LoVo (cell line): ENCODE data around the gene HIRIP3.

ENCODE experiments used
- DNase-seq: peaks from one replicate; pipeline ENCODE4 v3.0.0-alpha.2; 2016; ENCODE audit warnings: low spot score

HIRIP3 gene

DNA sequence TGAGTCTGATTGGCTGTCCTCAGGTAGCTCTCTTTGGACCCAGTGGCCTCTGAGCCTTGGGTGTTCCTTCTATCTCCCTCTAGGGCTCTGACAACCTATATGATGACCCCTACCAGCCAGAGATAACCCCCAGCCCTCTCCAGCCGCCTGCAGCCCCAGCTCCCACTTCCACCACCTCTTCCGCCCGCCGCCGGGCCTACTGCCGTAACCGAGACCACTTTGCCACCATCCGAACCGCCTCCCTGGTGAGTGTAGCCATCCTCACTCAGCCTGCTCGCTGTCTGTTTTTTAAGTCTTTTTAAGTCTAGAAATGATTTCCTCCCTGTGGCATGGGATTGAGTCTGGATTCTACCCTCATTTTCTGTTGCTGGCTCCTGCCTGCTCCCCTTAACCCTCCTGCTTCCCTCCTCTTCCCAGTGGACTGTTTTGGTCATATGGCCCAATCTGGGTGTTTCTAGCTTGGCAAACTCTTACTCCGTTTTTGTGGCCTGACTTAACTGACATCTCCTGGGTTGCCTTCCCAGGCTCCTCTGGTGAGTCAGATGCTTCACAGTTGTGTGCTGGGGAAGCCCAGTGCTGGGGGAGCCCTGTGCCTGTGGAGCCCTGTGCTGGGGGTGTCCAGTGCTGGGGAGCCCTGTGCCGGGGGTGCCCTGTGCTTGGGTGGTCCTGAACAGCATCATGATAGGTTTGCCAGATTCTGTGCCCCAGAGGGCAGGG, 11.8 kb downstream of the HIRIP3 start:
- no peak for DNase-seq

DNA sequence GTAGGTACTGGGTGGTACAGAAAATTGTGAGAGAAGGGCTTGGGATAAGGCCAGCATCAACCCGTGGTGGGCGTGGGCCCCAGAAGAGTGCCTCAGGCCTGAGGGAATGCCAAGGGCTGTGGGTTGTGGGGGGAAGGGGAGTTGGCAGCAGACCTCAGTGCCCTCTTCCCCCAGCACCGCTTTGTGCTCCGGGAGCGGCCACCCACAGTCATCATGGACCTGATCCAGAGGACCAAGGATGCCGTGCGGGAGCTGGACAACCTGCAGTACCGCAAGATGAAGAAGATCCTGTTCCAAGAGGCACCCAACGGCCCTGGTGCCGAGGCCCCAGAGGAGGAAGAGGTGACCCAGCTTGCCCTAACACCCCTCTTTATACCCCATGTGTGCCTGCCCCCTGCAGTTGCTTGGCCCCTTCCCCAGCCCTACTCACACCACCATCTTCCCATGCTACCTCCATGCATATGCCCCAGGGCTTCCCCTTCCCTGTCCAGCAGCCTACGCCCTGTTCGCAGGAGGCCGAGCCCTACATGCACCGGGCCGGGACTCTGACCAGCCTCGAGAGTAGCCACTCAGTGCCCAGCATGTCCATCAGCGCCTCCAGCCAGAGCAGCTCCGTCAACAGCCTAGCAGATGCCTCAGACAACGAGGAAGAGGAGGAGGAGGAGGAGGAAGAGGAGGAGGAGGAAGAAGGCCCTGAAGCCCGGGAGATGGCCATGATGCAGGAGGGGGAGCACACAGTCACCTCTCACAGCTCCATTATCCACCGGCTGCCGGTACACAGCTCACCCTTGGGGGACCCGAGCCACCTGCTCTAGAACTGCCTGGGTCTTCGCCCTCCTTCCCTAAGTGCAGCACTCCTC, 12.6 kb downstream of the HIRIP3 start:
- no peak for DNase-seq

DNA sequence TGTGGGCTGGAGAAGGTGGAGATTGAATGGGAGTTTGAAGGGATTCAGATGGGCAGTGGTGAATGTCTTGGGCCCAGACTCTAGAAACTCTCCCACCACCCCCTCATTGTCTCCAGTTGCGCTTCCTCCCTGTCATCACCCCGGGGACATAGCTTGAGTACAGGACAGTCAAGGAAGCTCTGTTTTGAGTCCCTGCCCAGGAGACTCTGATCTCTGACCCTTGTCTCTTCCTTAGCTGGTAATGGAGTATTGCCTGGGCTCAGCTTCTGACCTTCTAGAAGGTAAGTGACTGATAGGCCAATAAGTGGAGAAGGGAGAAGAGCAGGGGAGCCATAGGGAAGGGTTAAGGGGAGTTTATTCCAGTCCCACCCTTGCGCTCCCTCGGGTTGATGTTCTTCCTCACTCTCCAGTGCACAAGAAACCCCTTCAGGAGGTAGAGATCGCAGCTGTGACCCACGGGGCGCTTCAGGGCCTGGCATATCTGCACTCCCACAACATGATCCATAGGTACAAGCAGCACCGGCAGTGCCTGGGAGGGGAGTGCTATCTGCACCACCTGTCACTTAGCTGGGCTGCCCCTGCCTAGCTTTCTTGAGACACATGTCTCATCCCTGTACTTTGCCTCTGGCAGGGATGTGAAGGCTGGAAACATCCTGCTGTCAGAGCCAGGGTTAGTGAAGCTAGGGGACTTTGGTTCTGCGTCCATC, 16.7 kb downstream of the HIRIP3 start:
- no peak for DNase-seq

DNA sequence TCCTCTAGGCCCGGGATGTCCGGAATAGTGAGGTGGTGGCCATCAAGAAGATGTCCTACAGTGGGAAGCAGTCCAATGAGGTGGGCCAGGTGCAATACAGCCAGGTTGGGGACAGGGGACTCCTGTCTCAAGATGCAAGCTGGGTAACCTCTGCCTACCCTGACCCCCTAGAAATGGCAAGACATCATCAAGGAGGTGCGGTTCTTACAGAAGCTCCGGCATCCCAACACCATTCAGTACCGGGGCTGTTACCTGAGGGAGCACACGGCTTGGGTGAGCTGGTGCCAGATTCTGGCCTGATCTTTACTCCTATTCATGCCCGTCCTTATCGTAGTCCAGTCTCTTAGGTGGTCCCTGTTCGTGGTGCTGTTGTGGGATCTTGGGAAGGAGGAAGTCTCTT, 17.3 kb downstream of the HIRIP3 start:
- DNase-seq, result no peak

DNA sequence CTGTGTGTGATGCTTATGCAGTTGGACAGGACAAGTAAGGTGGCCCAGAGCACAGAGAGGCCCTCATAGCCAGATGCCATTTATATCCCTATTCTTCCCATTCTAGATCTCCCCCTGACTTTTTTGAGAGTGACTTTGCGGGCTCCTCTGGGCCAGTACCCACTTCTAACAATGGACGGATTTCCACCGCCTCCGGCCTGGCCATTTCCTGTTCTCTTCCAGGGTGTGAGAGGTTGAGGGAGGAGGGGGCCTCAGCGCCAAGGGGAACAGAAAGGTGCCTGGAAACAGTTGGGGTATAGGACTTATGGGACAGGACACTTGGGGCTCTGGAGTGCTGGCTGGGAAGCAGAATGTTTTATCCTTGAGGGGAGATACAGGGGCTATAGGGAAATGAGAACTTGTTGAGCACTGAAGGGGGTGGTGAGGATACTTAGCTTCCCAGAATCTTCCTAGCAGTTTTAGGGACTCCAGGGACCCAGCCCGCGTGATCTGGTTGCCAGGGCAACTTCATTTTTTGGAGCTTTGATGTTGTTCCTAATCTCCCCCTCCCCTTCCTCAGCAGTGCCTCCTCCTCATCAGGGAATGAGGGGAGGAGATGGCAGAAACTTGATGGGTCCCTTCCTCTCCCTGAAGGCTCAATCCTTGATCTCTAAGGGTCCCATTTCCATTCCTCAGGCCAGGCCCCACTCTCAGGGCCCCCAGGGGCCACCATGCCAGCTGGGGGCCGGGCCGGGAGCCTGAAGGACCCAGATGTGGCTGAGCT, 18.2 kb downstream of the HIRIP3 start:
- DNase-seq, result no peak

DNA sequence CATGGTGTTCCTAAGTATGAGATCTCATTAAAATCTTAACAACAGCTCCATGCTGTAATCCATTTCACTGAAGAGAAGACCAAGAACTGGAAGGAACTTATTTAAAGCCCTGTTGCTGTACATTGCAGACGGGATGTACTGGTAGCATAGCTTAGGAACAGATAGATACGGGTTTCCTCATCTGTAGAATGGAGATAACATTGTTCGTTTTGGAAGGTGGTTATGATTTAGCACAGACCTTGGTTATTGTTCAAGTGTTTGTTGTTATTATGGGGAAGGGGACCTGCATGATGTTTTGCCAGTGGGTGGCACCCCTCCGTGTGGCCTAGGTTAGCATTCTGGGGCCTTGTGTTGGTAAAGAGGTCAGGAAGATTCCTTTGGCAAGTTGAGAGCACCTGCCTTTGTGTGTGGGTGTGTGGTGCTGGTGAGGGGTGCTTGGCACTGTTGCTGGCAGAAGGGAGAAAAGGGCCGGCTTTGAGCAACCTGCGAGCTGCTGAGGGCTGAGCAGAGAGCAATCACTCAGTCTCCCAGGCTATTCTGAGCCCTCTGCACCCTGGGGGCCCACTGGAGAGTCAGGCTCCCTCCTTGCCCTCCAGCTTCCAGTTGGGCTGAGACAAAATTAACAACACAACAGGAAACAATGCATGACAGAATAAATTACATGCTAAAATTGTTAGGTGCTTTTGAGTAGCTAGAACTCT, 19.5 kb downstream of the HIRIP3 start:
- no peak for DNase-seq

DNA sequence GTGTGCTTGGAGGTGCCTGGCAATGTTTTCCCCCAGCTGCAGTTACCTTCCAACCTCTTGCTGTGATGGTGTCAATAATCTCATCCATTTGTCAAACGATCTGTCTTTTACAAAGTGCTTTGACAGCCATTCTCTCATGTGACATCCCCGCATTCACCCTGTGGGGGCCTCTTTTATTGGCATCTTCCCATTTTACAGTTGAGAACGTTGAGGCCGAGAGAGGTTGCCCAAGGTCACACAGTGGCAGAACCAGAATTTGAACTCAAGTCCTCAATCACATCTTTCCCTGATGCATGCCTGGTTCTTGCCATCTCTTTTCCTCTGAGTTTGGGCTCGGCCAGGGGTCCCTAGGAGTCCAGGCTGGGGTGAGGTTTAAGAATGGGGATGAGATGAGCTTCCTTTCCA, 20.3 kb downstream of the HIRIP3 start:
- no peak for DNase-seq

DNA sequence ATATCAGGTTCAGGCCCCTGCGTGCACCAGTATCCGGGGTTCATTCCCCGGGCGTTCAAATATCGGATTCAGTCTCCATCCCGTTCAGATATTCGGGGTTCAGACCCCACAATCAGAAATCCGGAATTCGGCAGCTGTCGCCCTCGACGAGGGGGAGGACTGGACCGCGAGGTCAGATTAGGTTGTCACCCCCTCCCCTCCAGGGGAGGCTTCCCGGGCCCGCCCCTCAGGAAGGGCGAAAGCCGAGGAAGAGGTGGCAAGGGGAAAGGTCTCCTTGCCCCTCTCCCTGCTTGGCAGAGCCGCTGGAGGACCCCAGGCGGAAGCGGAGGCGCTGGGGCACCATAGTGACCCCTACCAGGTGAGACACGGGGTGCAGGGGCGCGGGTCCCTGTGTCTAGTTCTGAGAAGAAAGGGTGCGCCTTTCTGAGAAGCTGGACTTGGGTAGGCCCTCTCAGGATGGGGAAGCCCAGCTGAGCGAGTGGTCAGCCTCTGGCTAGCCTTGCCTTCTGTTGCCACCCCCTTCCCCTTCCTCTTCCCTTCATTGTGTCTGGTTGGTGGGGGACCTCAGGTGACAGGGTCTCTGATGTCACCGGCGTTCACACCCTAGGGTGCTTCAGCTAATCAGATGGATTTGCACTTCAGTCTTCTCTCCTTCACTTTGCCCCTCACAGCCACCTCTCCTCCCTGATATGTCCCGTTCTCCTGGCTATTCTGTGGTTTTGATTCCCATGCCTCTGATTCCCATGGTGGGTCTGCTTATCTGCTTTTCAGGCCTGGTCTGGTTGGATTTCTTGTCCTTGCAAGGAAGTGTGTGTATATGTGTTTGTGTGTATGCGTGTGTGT, 20.9 kb downstream of the HIRIP3 start:
- DNase-seq, result no peak

DNA sequence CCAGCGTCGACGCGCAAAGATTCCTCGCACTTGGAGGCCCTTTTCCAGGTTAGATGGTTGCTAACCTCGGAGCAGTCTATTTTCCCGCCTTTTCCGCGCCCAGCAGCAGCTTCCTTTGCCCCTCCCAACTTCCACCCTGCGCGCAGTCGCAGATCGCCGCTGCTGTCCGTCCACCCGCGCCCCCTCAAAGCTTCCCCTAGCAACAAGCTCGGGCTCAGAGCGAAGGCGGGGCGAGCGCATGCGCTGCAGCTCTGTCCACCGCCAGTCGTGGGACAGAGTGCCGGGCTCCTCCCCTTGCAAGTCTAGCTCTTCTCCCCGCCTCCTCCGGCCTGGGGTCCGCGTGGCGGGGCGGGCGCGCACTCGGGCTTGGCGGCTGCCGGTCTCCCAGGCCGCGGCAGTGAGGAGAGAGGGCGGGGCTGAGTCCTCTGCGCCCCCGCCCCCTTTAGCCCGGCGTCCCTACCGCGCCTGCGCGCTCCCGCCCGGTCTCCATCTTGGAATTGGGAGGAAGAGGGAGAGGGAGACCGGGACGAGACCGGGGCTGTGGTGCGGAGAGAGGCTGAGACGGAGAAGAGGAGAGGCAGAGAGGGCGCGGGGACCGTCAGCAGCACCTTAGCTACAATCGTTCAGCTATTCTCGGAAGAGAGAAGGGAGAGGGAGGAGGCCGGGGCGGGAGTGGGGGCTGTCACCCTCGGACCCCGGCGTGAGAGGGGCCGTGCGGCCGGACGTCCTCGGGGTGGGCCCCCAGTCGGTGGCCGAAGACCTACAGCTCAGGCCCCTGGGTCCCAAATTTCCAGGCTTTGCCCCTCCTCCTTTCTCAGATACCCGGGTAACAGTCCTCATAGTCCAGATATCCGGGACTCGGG, 21.8 kb downstream of the HIRIP3 start, which contains the start of gene TAOK2:
TSS of gene TAOK2 (plus strand) at position 485 of the 863 bp plus-strand sequence. CDS start 3,905 bp downstream, outside the sequence.
- peak; percentile 96 for DNase-seq

DNA sequence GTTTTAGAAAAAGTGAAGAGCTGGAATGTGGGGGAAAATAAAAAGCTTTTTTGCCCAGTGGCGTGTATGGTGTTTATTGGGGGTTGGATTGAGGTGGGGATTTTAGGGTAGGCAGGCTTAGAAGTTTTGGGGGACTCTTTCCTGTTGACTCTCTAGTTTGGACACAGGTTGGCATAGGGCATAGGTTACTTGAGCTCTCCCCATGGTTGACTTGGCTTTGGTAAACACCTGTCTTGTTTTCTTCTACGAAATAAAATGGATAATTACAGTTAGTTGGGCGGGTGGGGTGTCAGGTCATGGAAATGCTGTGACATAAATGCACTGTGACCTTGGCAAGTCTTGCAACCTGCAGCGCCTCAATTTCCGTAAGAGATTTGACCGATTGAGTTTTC, 22.4 kb downstream of the HIRIP3 start:
- no peak for DNase-seq

DNA sequence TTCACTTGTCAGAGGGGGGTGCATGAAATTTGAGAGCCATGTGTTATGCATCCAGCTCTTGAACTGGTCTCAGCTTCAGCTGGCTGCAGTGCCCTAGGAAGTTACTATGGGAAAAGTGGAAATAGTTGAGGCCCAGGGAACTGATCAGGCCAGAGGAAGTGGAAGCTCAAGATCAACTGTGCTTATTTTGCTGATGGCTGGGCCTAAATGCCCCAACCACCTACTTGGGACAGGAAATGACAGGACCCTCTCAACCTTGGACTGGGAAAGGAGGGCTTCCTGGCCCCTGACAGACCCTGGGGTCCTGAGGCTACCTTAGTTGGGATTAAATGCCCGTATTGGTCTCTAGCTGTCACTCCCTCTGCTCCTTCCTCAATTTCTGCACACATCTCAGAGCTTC, 22.9 kb downstream of the HIRIP3 start:
- DNase-seq, result no peak

DNA sequence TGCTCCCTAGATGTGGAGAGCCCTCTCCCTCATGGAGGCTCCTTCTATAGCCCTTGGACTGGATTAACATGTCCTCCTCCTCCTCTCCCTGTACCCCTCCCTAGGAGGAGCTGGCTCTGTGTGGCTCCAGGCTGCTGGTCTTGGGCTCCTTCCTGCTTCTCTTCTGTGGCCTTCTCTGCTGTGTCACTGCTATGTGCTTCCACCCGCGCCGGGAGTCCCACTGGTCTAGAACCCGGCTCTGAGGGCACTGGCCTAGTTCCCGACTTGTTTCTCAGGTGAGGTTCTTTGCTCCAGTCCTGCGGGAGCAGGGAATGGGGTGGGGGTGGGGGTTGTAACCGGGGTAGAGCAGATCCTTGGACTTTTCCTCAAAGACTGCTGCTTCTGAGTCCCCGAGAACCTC, 24.1 kb downstream of the HIRIP3 start:
- DNase-seq, result no peak

DNA sequence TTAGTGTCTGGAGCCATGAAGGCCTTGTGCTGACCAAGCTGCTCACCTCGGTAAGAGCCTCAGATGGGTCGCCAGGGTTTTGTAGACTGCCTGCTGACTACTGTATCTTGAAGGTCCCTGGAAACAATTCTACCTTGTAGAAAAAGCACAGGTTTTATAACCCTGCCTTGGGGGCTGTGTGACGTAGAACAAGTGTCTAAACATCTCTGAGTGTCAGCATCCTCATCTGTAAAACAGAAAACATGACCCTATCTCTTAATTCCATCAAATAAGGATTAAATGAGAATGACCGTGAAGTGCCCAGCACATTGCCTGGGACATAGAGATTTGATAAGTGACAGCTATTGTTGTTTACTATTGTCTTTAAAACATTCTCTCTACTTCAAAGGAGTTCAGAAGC, 27.2 kb downstream of the HIRIP3 start:
- no peak for DNase-seq

DNA sequence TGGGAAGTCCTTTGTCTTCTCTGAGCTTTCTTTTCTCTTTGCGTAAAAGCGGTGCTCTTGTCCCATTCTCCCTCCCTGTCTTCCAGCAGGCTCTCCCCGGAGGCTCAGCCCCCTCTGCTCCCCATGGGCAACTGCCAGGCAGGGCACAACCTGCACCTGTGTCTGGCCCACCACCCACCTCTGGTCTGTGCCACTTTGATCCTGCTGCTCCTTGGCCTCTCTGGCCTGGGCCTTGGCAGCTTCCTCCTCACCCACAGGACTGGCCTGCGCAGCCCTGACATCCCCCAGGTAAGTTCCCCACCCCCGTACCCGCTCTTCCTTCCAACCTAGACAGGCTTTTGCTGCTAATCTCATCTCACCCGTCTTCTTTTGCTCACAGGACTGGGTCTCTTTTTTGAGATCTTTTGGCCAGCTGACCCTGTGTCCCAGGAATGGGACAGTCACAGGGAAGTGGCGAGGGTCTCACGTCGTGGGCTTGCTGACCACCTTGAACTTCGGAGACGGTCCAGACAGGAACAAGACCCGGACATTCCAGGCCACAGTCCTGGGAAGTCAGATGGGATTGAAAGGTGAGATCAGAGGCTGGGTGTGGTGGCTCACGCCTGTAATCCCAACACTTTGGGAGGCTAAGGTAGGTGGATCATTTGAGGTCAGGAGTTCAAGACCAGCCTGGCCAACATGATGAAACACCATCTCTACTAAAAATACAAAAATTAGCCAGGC, 32.2 kb downstream of the HIRIP3 start:
- no peak for DNase-seq

DNA sequence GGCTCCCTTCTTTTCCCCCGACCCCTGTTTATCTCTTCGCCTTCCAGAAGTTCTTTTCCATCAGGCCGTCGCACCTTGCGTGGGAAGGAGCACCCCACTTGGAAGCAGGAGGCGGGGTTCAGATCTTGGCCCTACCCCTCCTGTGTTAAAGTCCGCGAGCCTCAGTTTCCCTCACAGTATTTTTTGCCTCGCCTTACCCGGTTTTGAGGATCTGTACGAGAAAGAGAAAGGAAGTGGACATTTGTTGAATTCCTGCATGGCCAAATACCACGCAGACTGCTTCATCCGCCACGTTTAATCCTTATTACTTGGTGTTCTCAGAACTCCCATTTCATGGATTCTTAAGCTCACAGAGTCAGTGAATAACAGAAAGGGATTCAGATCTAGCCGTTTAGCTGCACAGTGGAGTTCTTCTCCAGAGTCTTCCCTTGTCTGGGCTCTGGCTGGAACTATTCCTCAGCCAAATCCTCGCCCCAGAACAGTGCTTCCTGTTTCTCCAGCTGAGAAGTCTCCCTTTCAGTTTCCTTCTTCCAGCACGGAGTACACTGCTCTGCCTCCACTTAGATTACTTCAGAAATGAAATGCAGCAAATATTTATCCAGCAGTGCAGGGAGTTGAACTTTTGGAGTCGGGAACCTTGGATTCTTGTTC, 32.9 kb downstream of the HIRIP3 start:
- no peak for DNase-seq

DNA sequence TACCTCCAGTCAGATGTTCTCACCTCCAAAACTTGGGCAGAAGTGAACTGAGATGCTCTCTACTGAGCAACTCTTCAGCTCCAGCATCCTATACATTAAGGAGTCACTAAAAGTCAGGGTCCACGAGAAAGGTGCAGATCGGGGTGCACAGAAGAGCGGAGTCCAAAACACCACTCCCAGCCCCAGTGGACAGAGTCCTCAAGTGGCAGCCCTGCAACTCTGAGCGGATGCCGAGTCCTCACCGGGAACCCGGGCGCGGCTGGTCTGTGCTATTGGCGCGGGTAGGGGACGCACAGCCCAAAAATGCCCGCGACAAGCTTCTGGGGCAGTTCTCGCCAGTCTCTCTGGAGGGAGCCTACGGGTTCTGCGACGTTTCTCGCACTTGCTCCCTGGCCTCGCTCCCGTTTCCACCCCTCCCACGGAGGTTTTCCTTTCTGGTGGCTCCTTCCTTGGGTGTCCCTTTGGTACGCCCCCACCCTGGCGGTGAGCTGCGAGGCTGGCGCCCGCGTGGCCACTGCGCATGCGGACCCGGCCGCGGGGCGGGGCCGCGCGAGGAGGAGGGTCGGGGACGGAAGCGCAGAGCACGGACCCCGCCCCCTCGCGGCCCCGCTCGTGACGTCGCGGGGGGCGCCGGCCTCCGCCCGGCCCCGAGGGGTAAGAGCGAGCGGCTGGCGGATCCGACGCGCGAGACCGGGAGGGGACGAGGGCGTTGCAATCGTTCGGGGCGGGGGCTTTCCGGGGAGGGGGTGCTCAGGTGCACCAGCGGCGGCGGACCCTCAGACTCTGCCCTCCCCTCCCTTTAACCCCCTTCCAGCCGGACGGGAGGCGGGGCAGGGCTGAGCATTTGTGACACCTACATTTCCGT, 33.7 kb downstream of the HIRIP3 start, which contains the start of gene TMEM219:
TSS of gene TMEM219 (plus strand) at position 601 of the 865 bp plus-strand sequence. CDS start 1,065 bp downstream, outside the sequence.
- DNase-seq, result peak; percentile 92

DNA sequence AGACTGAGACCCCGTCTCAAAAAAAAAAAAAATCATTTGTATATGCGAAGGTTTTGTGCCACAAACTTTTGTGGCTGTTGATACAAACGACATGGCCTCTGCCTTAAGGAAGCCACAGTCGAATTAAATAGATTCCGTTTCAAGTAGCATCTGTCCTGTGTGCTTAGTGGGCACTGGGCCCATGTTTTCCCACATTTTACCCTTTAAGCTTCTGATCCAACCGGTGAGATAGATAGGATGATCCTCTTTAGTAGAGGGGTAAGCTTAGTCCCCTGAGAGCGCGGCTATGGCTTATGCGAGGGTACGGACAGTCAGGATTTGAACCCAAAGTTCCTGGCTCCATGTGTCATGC, 34.3 kb downstream of the HIRIP3 start:
- DNase-seq, result no peak
